Measurements from ENCODE around the gene NXPH3. TPM values are rescaled to one million over a fixed set of nuclear protein-coding genes. Genes with fewer than 3 reads are reported as not detected.

NXPH3 gene
- total RNA-seq, 3 donors from 2014 or later (not counting 1 experiment from before 2014, with no cell fraction given) = not detected

DNA sequence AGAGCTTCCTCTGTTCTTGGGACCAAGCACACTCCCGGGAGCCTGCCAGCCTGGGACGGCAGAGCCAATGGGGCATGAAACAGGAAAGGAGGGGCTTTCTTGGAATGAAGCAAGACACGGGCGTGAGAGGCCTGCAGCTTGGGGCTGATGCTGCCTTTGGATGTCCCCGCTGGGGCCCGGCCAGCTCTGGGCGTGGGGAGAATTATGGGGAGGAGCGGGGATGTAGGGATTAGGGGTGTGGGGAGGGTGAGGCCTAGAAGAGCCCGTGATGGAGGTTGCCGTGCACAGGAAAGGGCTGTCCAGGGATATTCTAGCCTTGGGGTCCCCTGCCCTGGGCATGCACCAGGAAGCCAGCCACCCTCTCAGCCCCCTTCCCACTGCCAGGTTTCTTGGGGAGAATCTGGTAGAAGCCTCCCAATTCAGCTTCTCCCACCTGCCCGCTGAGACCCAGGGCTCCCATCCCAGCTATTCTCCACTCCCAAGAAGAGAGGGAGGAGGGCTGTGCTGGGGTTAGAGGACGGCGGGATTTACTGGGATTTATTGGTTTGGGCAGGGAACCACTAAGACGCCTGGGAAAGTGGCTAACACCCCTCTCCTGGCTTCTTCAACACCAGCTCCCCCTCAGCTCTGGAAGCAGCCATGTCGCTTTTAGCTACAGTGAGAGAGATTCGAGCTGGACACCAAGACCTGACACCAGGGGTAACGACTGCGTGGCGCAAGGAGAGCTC is 20.0 kb upstream of the NXPH3 start:
- ATAC-seq (no peak), DNase-seq (no peak)
- no peaks in the 10 kb centered on the region for H3K36me3 ChIP-seq (ENCODE audit: control insufficient read depth, insufficient read depth, low read length)
- H3K27me3 ChIP-seq (ENCODE audit: control insufficient read depth, insufficient read depth, low read length) = no peaks in the 10 kb centered on the region
- H3K4me1 ChIP-seq (ENCODE audit: control insufficient read depth, insufficient read depth, low read length) = peaks cover 17% of the 10 kb centered on the region
- H3K4me1 Mint-ChIP-seq = peaks cover 6 to 32% of the 10 kb centered on the region in 2 donors
- 82% methylated on average over 16 of the region's 19 CpGs for WGBS (ENCODE audit: insufficient coverage)
- TF ChIP-seq, protein P1, sequence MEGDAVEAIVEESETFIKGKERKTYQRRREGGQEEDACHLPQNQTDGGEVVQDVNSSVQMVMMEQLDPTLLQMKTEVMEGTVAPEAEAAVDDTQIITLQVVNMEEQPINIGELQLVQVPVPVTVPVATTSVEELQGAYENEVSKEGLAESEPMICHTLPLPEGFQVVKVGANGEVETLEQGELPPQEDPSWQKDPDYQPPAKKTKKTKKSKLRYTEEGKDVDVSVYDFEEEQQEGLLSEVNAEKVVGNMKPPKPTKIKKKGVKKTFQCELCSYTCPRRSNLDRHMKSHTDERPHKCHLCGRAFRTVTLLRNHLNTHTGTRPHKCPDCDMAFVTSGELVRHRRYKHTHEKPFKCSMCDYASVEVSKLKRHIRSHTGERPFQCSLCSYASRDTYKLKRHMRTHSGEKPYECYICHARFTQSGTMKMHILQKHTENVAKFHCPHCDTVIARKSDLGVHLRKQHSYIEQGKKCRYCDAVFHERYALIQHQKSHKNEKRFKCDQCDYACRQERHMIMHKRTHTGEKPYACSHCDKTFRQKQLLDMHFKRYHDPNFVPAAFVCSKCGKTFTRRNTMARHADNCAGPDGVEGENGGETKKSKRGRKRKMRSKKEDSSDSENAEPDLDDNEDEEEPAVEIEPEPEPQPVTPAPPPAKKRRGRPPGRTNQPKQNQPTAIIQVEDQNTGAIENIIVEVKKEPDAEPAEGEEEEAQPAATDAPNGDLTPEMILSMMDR (IDR thresholded peaks at IDR 0.05) = no peak
- no peak overlapping the region for H3K27ac Mint-ChIP-seq
- H3K27ac ChIP-seq (ENCODE audit: low read length) = no peak overlapping the region
- no peak overlapping the region for H3K4me3 Mint-ChIP-seq
- no peak overlapping the region for H3K4me3 ChIP-seq (ENCODE audit: low read length)
- no peaks in the 10 kb centered on the region for H3K9me3 ChIP-seq (ENCODE audit: control insufficient read depth, insufficient read depth, low read length)
- no peaks in the 10 kb centered on the region for H3K9me3 Mint-ChIP-seq
- intact Hi-C loops (cut with micrococcal nuclease) = loop anchor here (1.0 to 5.0 kb wide), 4 partner anchors 59 to 238 kb away; no protein-coding TSS in a partner anchor
- H3K27me3 Mint-ChIP-seq (ENCODE audit: low read depth in 2 of 2) = peaks cover 0 to 9% of the 10 kb centered on the region in 2 donors
- no peaks in the 10 kb centered on the region for H3K36me3 Mint-ChIP-seq

DNA sequence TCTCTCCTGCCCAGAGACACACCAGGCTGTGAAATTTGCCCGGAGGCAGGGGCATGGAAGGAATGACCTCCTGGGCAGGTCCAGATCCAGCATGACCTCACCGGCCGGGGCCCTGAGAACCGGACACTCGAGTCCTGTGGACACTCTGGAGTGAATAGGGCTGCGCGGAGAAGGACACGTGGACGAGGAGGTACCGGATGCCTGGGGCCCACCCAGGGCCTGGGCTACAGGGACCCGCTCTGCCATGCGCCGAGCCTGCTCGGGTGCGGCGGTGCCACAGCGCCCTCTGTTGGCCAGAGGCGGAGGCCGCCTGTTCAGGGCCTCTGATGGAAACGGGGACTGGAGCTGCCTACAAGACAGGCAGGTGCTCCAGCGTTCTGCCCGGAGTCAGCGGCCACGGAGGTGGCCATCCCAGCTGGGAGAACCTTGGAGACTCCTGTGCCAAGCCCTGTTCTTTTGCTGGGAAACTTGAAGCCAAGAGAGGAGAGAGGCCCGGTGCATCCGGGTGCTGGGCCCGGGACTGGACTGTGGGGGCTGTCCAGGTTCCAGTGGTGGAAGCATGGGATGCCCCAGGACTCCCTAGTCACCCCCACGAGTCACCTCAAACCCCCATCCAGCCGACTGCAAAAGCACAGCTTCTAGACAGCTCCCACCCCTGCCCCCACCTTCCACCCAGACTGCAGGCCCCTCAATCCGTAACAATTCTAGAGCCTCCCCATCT is 19.3 kb upstream of the NXPH3 start:
- H3K9me3 ChIP-seq (ENCODE audit: control insufficient read depth, insufficient read depth, low read length) = no peaks in the 10 kb centered on the region
- no peak overlapping the region for H3K4me3 Mint-ChIP-seq
- peaks cover 17% of the 10 kb centered on the region for H3K4me1 ChIP-seq (ENCODE audit: control insufficient read depth, insufficient read depth, low read length)
- no peak overlapping the region for H3K27ac Mint-ChIP-seq
- DNase-seq = peak; percentile 84 to 88
- H3K27me3 Mint-ChIP-seq (ENCODE audit: low read depth in 2 of 2) = peaks cover 0 to 9% of the 10 kb centered on the region in 2 donors
- no peak overlapping the region for H3K4me3 ChIP-seq (ENCODE audit: low read length)
- no peaks in the 10 kb centered on the region for H3K36me3 ChIP-seq (ENCODE audit: control insufficient read depth, insufficient read depth, low read length)
- peak; percentile 89 to 97 (median 94) for ATAC-seq
- H3K4me1 Mint-ChIP-seq = peaks cover 6 to 32% of the 10 kb centered on the region in 2 donors
- H3K27me3 ChIP-seq (ENCODE audit: control insufficient read depth, insufficient read depth, low read length) = no peaks in the 10 kb centered on the region
- 22% methylated on average over 30 of the region's 30 CpGs for WGBS (ENCODE audit: insufficient coverage)
- H3K36me3 Mint-ChIP-seq = no peaks in the 10 kb centered on the region
- intact Hi-C loops (cut with micrococcal nuclease) = loop anchor here (1.0 to 5.0 kb wide), 4 partner anchors 60 to 239 kb away; no protein-coding TSS in a partner anchor
- H3K9me3 Mint-ChIP-seq = no peaks in the 10 kb centered on the region
- TF ChIP-seq, protein P1 (IDR thresholded peaks at IDR 0.05) = peak; percentile 97
- no peak overlapping the region for H3K27ac ChIP-seq (ENCODE audit: low read length)

DNA sequence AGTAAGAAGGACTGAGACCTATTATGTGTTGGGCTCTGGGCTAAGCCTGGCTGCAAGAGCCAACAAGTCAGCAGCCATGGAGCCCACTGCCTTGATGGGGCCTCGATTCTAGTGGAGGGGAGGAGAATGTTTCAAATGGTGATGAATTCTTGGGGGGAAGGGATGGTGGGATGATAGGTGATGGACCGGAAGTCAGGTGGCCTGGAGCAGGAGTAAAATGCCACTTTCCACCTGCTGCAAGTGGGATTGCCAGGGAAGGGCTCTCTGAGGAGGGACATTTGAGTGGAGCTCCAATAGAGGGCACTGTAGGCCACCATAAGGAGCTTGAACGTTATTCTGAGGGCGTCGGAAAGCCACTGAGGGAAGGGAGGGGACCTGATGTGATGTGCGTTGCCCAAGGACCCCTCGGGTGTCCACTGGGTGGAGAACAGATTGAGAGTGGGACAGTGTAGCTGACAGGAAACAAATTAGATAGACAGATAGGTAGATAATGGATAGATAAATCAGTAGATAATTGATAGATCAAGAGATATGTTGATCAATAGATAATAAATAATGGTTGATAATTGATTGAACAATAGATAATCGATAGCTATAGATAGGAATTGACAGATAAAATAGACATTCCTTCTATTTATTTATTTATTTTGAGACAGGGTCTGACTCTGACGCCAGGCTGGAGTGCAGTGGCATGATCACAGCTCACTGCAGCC is 18.2 kb upstream of the NXPH3 start:
- no peak overlapping the region for H3K27ac Mint-ChIP-seq

More for the DNA sequence above, 18.2 kb upstream of the NXPH3 start:
- H3K27me3 Mint-ChIP-seq (ENCODE audit: low read depth in 2 of 2) = peaks cover 0 to 10% of the 10 kb centered on the region in 2 donors
- no peak overlapping the region for H3K4me3 Mint-ChIP-seq
- peak in 2 of 3 donors; percentile 33 to 48 for ATAC-seq
- WGBS (ENCODE audit: insufficient coverage) = 19% methylated on average over 9 of the region's 9 CpGs
- Histone ChIP-seq H3K4me1 (ENCODE audit: control insufficient read depth, insufficient read depth, low read length) (peaks cover 17% of the 10 kb centered on the region), H3K27ac (ENCODE audit: low read length) (no peak overlapping the region), H3K36me3 (ENCODE audit: control insufficient read depth, insufficient read depth, low read length) (no peaks in the 10 kb centered on the region), H3K9me3 (ENCODE audit: control insufficient read depth, insufficient read depth, low read length) (no peaks in the 10 kb centered on the region), H3K4me3 (ENCODE audit: low read length) (no peak overlapping the region), H3K27me3 (ENCODE audit: control insufficient read depth, insufficient read depth, low read length) (no peaks in the 10 kb centered on the region)
- no peaks in the 10 kb centered on the region for H3K36me3 Mint-ChIP-seq
- no peaks in the 10 kb centered on the region for H3K9me3 Mint-ChIP-seq
- TF ChIP-seq, protein P1 (IDR thresholded peaks at IDR 0.05) = peak; percentile 54
- H3K4me1 Mint-ChIP-seq = peaks cover 6 to 32% of the 10 kb centered on the region in 2 donors
- intact Hi-C loops (cut with micrococcal nuclease) = loop anchor here (2.0 to 5.0 kb wide), 3 partner anchors 61 to 240 kb away; no protein-coding TSS in a partner anchor
- DNase-seq = peak in 1 of 2 donors; percentile 70
